Limb (tissue), 2 donors: ENCODE results near the gene GAS6.
A peak's percentile ranks its signal among the peaks of the same experiment; 100 is the strongest.

Experiments
- DNase-seq, 2 donors: peaks; one replicate each; pipeline ENCODE4 v3.0.0-alpha.2; 2016; ENCODE audit errors: extremely low spot score in 2 of 2

The GAS6 gene

GRCh38 chr13:113852536-113853517 lies 11.0 kb downstream of the GAS6 start:
- DNase-seq, result peak in 1 of 2 donors; percentile 20

- DNase-seq, result peak in 1 of 2 donors; percentile 2
Observed at GRCh38 chr13:113851826-113852535, 11.9 kb downstream of the GAS6 start.

GRCh38 chr13:113851480-113851803 lies 12.4 kb downstream of the GAS6 start:
- DNase-seq, result no peak

- DNase-seq, result no peak
Observed at GRCh38 chr13:113850722-113851479, 13.0 kb downstream of the GAS6 start.

GRCh38 chr13:113849981-113850721 lies 13.7 kb downstream of the GAS6 start:
- DNase-seq, result peak in 1 of 2 donors; percentile 4

- DNase-seq, result peak in 1 of 2 donors; percentile 2
Observed at GRCh38 chr13:113849546-113849945, 14.3 kb downstream of the GAS6 start.

- DNase-seq, result peak in 1 of 2 donors; percentile 14
Observed at GRCh38 chr13:113848431-113849260, 15.2 kb downstream of the GAS6 start.

- DNase-seq, result peak in 1 of 2 donors; percentile 7
Observed at GRCh38 chr13:113848020-113848419, 15.9 kb downstream of the GAS6 start.

GRCh38 chr13:113846636-113847318 lies 17.1 kb downstream of the GAS6 start:
- DNase-seq, result no peak

- no peak for DNase-seq
Observed at GRCh38 chr13:113845723-113846635, 17.9 kb downstream of the GAS6 start.

GRCh38 chr13:113845055-113845454 lies 18.8 kb downstream of the GAS6 start:
- DNase-seq, result no peak

GRCh38 chr13:113843864-113844556 lies 19.9 kb downstream of the GAS6 start:
- DNase-seq, result no peak

- DNase-seq, result no peak
Observed at GRCh38 chr13:113843063-113843654, 20.7 kb downstream of the GAS6 start.

GRCh38 chr13:113842336-113843062 lies 21.4 kb downstream of the GAS6 start:
- no peak for DNase-seq

GRCh38 chr13:113841353-113841650 lies 22.6 kb downstream of the GAS6 start:
- no peak for DNase-seq

- DNase-seq, result peak in 1 of 2 donors; percentile 49
Observed at GRCh38 chr13:113840541-113841352, 23.1 kb downstream of the GAS6 start.
